Activated naive CD4-positive, alpha-beta T cell (primary cell): ENCODE results near the gene ZNF775.

Experiments used
- DNase-seq, 4 experiments: peaks; one replicate each; lab custom pipeline; 2025; lab: John Stamatoyannopoulos, UW

ZNF775 gene

DNA sequence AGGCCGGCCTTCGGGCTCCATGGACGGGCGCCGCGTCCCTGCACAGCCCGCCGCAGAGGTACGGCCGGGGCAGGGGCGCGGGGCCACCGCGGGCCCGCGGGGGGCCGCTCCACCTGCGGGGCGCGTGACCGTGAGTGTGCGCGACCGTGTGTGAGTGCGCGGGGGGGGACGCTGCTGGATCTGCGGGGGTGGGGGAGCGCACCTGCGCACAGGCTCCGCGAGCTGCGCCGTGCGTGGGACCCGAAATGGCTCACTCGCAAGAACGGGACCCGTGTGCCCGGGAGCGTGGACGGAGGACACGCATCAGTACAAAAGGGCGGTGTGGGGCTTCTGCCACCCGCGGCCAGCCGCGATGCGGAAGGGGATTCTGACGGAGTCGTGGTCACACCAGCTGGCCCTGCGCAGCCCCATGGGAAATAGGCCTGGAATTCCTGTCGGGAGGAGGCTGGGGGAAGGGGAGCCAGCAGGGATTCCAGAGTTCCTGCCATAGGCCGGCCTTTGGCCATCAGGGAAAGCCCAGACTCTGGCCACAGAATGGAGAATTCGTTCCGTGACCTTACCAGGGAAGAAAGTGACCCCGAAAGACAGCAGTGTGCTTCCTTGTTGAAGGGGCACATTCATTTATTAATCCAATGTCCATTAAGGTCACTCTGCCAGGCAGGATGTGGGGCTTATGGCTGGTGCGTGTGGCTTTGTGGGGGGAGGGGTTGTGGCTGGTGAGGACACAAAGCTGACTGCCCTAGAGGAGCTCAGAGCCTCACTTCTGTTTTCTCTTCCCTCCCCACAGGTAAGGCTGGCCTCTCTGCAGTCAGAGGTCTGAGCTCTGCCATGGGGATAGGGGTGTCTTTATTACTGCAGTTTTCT, 10.0 kb upstream of the ZNF775 start:
- DNase-seq: peak; percentile 35 to 65 (median 52)

- no peak for DNase-seq
These were observed 9.2 kb upstream of the ZNF775 start for GRCh38 chr7:150369748-150370501.

GRCh38 chr7:150370612-150371071, 8.5 kb upstream of the ZNF775 start:
- DNase-seq: no peak

GRCh38 chr7:150371131-150371995, 7.8 kb upstream of the ZNF775 start:
- no peak for DNase-seq

GRCh38 chr7:150371996-150372270, 7.2 kb upstream of the ZNF775 start:
- no peak for DNase-seq

- no peak for DNase-seq
These were observed 6.7 kb upstream of the ZNF775 start for GRCh38 chr7:150372271-150373048.

- no peak for DNase-seq
These were observed 5.9 kb upstream of the ZNF775 start for GRCh38 chr7:150373049-150373801.

- DNase-seq: no peak
These were observed 5.1 kb upstream of the ZNF775 start for GRCh38 chr7:150374026-150374425.

DNA sequence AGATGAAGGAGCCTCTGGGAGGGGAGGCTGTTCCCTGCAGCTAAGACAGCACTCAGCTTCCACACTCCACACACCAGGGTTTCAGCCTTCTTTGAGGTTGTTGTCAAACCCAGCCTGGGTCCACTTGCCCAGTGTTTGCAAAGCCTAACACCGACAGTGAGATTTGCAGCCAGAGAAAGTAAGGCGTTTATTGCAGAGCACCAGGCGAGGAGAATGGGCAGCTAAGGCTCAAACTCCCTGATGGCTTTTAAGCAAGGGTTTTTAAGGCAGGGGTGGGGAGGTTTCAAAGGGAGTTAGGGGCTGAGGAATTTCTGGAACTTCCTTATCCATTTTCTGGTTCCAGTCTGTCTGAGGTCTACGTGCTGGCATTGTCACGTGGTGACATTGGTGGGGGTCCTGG, 4.7 kb upstream of the ZNF775 start:
- no peak for DNase-seq

DNA sequence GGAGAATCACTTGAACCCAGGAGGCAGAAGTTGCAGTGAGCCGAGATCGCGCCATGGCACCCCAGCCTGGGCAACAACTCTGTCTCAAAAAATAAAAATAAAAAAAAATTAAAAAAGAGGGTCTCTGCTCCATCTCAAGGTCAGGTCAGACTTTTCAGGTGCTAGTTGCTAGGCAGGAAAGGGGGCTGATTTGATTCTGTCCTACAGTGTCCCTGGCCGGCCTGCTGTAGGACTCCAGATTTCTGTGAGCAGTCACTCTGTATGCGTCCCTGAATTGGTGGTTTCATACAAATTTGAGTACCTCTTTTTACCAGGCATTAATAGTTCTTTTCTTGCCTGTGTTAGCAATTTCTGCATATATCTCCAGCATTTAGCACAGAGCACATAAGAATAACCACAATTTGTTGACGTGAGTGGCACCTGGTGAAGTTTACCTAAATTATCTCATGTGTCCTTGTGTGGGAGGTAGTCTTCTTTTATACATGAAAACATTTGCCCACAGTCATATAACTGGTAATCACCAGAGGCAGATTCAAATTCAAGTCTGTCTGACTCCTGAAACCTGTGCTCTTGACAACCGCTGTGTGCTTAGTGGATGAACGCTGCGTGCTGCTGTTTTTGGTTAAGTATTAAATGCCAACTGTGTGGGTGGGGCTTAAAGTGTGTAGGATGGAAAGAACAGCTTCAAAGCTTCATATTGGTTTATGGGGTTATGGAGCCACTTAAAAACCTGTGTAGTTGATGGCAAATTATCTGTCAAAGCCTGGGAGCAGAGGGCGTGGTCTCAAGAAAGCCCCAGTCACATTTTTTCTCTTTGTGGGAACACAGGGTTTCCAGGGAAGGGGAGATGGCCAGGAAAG, 3.2 kb upstream of the ZNF775 start:
- no peak for DNase-seq

- DNase-seq: no peak
These were observed 2.6 kb upstream of the ZNF775 start for GRCh38 chr7:150376560-150376959.

DNA sequence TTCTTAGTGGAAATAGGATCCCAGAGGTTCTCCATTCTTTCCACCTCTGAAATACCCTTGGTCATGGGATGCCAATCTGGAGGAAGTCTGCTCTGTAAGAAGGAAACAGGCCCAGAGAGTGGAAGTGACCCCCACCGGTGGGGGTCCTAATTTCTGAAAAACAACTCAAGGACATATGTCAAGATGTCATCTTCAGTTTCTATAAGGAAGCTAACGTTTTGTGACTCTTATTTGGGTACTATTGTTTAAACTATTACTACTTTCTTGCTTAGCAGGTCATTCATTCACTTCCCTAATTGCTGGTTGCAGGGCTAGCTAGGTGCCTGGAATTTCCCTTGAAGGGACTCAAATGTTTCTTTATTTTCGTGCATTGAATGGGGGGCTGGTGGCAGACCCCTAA, 1.9 kb upstream of the ZNF775 start:
- no peak for DNase-seq

DNA sequence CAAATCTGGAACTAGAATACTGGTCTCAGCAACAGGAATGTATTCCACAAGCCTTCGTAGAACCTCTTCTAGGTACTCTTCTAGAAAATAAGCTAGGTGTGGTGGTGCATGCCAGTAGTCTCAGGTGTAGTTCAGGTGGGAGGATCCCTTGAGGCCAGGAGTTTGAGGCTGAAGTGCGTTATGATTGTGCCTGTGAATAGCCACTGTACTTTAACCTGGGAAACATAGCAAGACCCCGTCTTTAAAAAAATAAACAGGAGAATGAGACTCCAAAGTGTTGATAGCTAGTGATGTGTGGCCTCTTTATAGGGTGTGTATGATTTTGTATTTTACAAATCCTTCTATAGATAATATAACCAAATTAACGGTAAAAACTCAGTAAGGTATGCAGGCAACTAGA, 1.5 kb upstream of the ZNF775 start:
- DNase-seq: no peak

GRCh38 chr7:150378115-150378852, 846 bp upstream of the ZNF775 start:
- peak in 2 of 4 experiments; percentile 17 to 27 for DNase-seq

GRCh38 chr7:150379441-150380379, 580 bp downstream of the ZNF775 start:
- no peak for DNase-seq

- no peak for DNase-seq
These were observed 1.3 kb downstream of the ZNF775 start for GRCh38 chr7:150380463-150380862.

GRCh38 chr7:150381096-150381495, 2.0 kb downstream of the ZNF775 start:
- no peak for DNase-seq

GRCh38 chr7:150381785-150382122, 2.6 kb downstream of the ZNF775 start:
- DNase-seq: no peak
